ENCODE measurements around the gene KIAA1217. TPM values are rescaled to one million over a fixed set of nuclear protein-coding genes. Genes with fewer than 3 reads are reported as not detected.

KIAA1217 gene
- total and polyA plus RNA-seq, 2 of the 8 experiments (the other 6 are each of a cell fraction or from before 2014, with no cell fraction given), result 4.5 to 15.6 TPM

DNA sequence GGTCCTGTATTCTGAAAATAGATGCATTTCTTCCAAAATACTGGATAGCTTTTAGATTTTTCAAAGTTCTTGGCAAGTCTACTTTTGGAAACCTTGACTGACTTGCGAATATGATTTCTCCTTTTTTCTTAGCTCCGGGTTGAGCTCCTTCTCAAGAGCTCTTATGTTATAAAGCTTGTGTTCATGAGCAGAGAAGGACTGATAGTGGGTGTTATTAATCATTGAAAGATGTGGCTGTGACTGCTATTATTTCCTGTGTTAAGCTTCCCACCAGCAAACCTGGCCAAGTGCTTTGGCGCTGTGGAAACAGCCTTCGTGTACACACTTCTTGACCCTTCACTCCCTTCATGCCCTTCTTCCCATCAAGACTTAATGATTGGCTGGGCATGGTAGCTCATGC is 98.2 kb downstream of the KIAA1217 start (continued):
- TF ChIP-seq CTBP2 (IDR thresholded peaks at IDR 0.05; ENCODE audit: borderline replicate concordance, insufficient read depth, insufficient read length, low read length) (no peak), CBX8 (IDR thresholded peaks at IDR 0.05; ENCODE audit: borderline replicate concordance, low read depth, low read length) (no peak), JUN (IDR thresholded peaks at IDR 0.05; ENCODE audit: low read depth, low read length) (no peak)
- TF ChIP-seq, protein P1, sequence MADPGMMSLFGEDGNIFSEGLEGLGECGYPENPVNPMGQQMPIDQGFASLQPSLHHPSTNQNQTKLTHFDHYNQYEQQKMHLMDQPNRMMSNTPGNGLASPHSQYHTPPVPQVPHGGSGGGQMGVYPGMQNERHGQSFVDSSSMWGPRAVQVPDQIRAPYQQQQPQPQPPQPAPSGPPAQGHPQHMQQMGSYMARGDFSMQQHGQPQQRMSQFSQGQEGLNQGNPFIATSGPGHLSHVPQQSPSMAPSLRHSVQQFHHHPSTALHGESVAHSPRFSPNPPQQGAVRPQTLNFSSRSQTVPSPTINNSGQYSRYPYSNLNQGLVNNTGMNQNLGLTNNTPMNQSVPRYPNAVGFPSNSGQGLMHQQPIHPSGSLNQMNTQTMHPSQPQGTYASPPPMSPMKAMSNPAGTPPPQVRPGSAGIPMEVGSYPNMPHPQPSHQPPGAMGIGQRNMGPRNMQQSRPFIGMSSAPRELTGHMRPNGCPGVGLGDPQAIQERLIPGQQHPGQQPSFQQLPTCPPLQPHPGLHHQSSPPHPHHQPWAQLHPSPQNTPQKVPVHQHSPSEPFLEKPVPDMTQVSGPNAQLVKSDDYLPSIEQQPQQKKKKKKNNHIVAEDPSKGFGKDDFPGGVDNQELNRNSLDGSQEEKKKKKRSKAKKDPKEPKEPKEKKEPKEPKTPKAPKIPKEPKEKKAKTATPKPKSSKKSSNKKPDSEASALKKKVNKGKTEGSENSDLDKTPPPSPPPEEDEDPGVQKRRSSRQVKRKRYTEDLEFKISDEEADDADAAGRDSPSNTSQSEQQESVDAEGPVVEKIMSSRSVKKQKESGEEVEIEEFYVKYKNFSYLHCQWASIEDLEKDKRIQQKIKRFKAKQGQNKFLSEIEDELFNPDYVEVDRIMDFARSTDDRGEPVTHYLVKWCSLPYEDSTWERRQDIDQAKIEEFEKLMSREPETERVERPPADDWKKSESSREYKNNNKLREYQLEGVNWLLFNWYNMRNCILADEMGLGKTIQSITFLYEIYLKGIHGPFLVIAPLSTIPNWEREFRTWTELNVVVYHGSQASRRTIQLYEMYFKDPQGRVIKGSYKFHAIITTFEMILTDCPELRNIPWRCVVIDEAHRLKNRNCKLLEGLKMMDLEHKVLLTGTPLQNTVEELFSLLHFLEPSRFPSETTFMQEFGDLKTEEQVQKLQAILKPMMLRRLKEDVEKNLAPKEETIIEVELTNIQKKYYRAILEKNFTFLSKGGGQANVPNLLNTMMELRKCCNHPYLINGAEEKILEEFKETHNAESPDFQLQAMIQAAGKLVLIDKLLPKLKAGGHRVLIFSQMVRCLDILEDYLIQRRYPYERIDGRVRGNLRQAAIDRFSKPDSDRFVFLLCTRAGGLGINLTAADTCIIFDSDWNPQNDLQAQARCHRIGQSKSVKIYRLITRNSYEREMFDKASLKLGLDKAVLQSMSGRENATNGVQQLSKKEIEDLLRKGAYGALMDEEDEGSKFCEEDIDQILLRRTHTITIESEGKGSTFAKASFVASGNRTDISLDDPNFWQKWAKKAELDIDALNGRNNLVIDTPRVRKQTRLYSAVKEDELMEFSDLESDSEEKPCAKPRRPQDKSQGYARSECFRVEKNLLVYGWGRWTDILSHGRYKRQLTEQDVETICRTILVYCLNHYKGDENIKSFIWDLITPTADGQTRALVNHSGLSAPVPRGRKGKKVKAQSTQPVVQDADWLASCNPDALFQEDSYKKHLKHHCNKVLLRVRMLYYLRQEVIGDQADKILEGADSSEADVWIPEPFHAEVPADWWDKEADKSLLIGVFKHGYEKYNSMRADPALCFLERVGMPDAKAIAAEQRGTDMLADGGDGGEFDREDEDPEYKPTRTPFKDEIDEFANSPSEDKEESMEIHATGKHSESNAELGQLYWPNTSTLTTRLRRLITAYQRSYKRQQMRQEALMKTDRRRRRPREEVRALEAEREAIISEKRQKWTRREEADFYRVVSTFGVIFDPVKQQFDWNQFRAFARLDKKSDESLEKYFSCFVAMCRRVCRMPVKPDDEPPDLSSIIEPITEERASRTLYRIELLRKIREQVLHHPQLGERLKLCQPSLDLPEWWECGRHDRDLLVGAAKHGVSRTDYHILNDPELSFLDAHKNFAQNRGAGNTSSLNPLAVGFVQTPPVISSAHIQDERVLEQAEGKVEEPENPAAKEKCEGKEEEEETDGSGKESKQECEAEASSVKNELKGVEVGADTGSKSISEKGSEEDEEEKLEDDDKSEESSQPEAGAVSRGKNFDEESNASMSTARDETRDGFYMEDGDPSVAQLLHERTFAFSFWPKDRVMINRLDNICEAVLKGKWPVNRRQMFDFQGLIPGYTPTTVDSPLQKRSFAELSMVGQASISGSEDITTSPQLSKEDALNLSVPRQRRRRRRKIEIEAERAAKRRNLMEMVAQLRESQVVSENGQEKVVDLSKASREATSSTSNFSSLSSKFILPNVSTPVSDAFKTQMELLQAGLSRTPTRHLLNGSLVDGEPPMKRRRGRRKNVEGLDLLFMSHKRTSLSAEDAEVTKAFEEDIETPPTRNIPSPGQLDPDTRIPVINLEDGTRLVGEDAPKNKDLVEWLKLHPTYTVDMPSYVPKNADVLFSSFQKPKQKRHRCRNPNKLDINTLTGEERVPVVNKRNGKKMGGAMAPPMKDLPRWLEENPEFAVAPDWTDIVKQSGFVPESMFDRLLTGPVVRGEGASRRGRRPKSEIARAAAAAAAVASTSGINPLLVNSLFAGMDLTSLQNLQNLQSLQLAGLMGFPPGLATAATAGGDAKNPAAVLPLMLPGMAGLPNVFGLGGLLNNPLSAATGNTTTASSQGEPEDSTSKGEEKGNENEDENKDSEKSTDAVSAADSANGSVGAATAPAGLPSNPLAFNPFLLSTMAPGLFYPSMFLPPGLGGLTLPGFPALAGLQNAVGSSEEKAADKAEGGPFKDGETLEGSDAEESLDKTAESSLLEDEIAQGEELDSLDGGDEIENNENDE (IDR thresholded peaks at IDR 0.05; ENCODE audit: insufficient replicate concordance, low read length), result no peak

All from H1 (cell line).